ENCODE results near the gene AKAP12.

DNA sequence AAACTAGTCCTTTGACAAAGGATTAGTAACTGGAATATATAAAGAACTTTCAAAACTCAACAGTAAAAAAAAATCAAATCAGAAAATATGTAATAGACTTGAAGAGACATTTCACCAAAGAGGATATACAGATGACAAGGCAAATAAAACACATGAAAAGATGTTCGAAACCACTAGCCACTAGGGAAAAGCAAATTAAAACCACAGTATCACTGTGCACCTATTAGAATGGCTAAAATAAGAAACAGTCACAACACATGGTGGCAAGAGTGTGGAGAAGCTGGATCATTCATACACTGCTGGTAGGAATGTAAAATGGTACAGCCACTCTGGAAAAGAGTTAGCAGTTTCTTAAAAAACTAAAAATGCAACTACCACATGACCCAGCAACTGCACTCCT, 136.7 kb downstream of the AKAP12 start:
- TF ChIP-seq EZH2 (optimal IDR thresholded peaks at IDR 0.05; ENCODE audit: low read depth, low read length), result no peak
- TF ChIP-seq EZH2phosphoT487 (IDR thresholded peaks at IDR 0.05; ENCODE audit: low read length), result no peak

Measured in MM.1S (cell line).